ENCODE results near the gene CDK16. TPM values are rescaled to one million over a fixed set of nuclear protein-coding genes. Genes with fewer than 3 reads are reported as not detected.

The CDK16 gene
- total and polyA plus RNA-seq, 2 of the 13 experiments (the other 11 are each of a cell fraction or from before 2014, with no cell fraction given): 64.5 to 225 TPM

Other genes with a start within 250 kb of the CDK16 start
- gene RGN, start 140.2 kb upstream of the CDK16 start, total RNA-seq (2016; rRNA removed; fragmentation: Illumina TruSeq; extraction: Trizol): 74.4 and 76.6 TPM in 2 replicates
- 19.6 and 22.5 TPM in 2 replicates for gene RGN, start 140.2 kb upstream of the CDK16 start, polyA plus RNA-seq (2011; rRNA removed)
- gene NDUFB11, start 74.0 kb upstream of the CDK16 start, total RNA-seq (2016; rRNA removed; fragmentation: Illumina TruSeq; extraction: Trizol): 94.8 and 100 TPM in 2 replicates
- 46.6 and 53.9 TPM in 2 replicates for gene NDUFB11, start 74.0 kb upstream of the CDK16 start, polyA plus RNA-seq (2011; rRNA removed)
- gene RBM10, start 73.5 kb upstream of the CDK16 start, total RNA-seq (2016; rRNA removed; fragmentation: Illumina TruSeq; extraction: Trizol): 41.6 and 43.1 TPM in 2 replicates
- gene RBM10, start 73.5 kb upstream of the CDK16 start, polyA plus RNA-seq (2011; rRNA removed): 15.8 and 15.9 TPM in 2 replicates
- 93.3 and 95.6 TPM in 2 replicates for gene UBA1, start 24.9 kb upstream of the CDK16 start, total RNA-seq (2016; rRNA removed; fragmentation: Illumina TruSeq; extraction: Trizol)
- gene UBA1, start 24.9 kb upstream of the CDK16 start, polyA plus RNA-seq (2011; rRNA removed): 129 and 146 TPM in 2 replicates
- 23.8 and 33.6 TPM in 2 replicates for gene USP11, start 14.3 kb downstream of the CDK16 start, total RNA-seq (2016; rRNA removed; fragmentation: Illumina TruSeq; extraction: Trizol)
- 31.7 and 38.8 TPM in 2 replicates for gene USP11, start 14.3 kb downstream of the CDK16 start, polyA plus RNA-seq (2011; rRNA removed)
- gene ZNF157, start 151.9 kb downstream of the CDK16 start, total RNA-seq (2016; rRNA removed; fragmentation: Illumina TruSeq; extraction: Trizol): not detected in 2 replicates
- gene ZNF157, start 151.9 kb downstream of the CDK16 start, polyA plus RNA-seq (2011; rRNA removed): not detected in 2 replicates

Measured in HepG2 (cell line).